HepG2 (cell line): ENCODE results near the gene SPI1. TPM values are rescaled to one million over a fixed set of nuclear protein-coding genes. Genes with fewer than 3 reads are reported as not detected.

Experiments used
- ATAC-seq: fragments of 200-7000 bp; cut with Tn5 transposase; 3 replicates; pipeline ENCODE4 v1.9.1; 2020; ENCODE audit warnings: mild to moderate bottlenecking, moderate library complexity
- BruUV-seq: library from RNA; stranded (reverse); fragments of 400-500 nt; replicated peaks from 2 replicates; lab custom pipeline; 2021; lab: Mats Ljungman, UMichigan
- CTCF ChIA-PET: fragments of 300-600 bp; formaldehyde crosslinking; extraction: SDS; loops from one replicate; lab custom pipeline; 2021; ENCODE audit warnings: low total read pairs, inconsistent platforms, low intra/inter-chr PET ratio; lab: Yijun Ruan, JAX
- POLR2A ChIA-PET: fragments of 350-600 bp; sonication (Branson Sonifier 250); formaldehyde crosslinking; loops from one replicate; lab custom pipeline; 2020; ENCODE audit warnings: antibody characterized with exemption, inconsistent platforms; lab: Yijun Ruan, JAX
- DNase-seq: peaks from one replicate; pipeline ENCODE4 v3.0.0-alpha.2; 2015; ENCODE audit warnings: low spot score
- FAIRE-seq: peaks from 3 replicates; lab custom pipeline; 2011; peaks lifted over from hg19 to GRCh38; lab: Jason Lieb, UNC
- H2AFZ ChIP-seq: one replicate; pipeline ENCODE4 v1.6.1; 2011; ENCODE audit warnings: low read length, inconsistent platforms
- H3K27ac ChIP-seq: fragments of 300-600 bp; 3 replicates; pipeline ENCODE4 v1.8.0; 2011; ENCODE audit warnings: mixed run types, mild to moderate bottlenecking, mixed read lengths, low read length, inconsistent platforms; ENCODE audit not compliant: insufficient read depth; ENCODE audit errors: extremely low read length
- H3K27me3 ChIP-seq, 2 experiments: fragments of 200-600 bp in 1 of 2; 2 replicates in 1 of 2; 3 replicates in 1 of 2; pipeline versions ENCODE4 v1.6.0 to v1.8.0; 2011; ENCODE audit warnings: low read length in 2 of 2, mild to moderate bottlenecking in 2 of 2, moderate library complexity in 2 of 2, inconsistent platforms in 1 of 2; ENCODE audit not compliant: insufficient read depth in 2 of 2, control insufficient read depth in 1 of 2
- H3K36me3 ChIP-seq, 2 experiments: fragments of 200-600 bp in 1 of 2; replicated peaks in 1 of 2; 2 replicates in 1 of 2; 3 replicates in 1 of 2; pipeline versions ENCODE4 v1.5.1 to v1.8.0; 2011; ENCODE audit warnings: low read length in 2 of 2, inconsistent platforms in 1 of 2; ENCODE audit not compliant: insufficient read depth in 2 of 2, control insufficient read depth in 1 of 2
- H3K4me1 ChIP-seq: 2 replicates; pipeline ENCODE4 v1.5.1; 2012; ENCODE audit warnings: low read length, inconsistent platforms; ENCODE audit not compliant: insufficient read depth
- H3K4me2 ChIP-seq: 2 replicates; pipeline ENCODE4 v1.6.0; 2011; ENCODE audit warnings: low read depth, low read length, inconsistent platforms
- H3K4me3 ChIP-seq, 3 experiments: fragments of 200-600 bp in 1 of 3; sonication (generic), shearing (Covaris generic) in 1 of 3; replicated peaks in 1 of 3; 2 replicates each; pipeline ENCODE4 v1.5.1; 2011 to 2016; ENCODE audit warnings: low read length in 3 of 3, inconsistent platforms in 2 of 3, low read depth in 2 of 3, mild to moderate bottlenecking in 2 of 3, control low read depth in 1 of 3, mixed read lengths in 1 of 3; ENCODE audit not compliant: insufficient read depth in 1 of 3
- H3K79me2 ChIP-seq: one replicate; pipeline ENCODE4 v1.6.1; 2011; ENCODE audit warnings: low read length, inconsistent platforms; ENCODE audit not compliant: insufficient read depth
- H3K9ac ChIP-seq: 2 replicates; pipeline ENCODE4 v1.6.0; 2011; ENCODE audit warnings: mild to moderate bottlenecking, low read depth, low read length, inconsistent platforms; ENCODE audit not compliant: insufficient read depth
- H3K9me3 ChIP-seq: 2 replicates; pipeline ENCODE4 v1.5.1; 2012; ENCODE audit warnings: mild to moderate bottlenecking, low read length
- H4K20me1 ChIP-seq: 2 replicates; pipeline ENCODE4 v1.6.0; 2011; ENCODE audit warnings: inconsistent platforms, mild to moderate bottlenecking, low read length, moderate library complexity; ENCODE audit not compliant: insufficient read depth
- ATRX ChIP-seq: sonication (generic); formaldehyde crosslinking; IDR thresholded peaks from 2 replicates; pipeline ENCODE4 v1.4.0; 2020; ENCODE audit warnings: missing genetic modification reagents, borderline replicate concordance
- EEA1 ChIP-seq: sonication (generic); formaldehyde crosslinking; IDR thresholded peaks from 2 replicates; pipeline ENCODE4 v1.5.1; 2020; ENCODE audit warnings: mild to moderate bottlenecking, missing genetic modification reagents, borderline replicate concordance
- ERF ChIP-seq: IDR thresholded peaks from 2 replicates; pipeline ENCODE4 v1.6.1; 2018; ENCODE audit warnings: missing biosample characterization, missing genetic modification reagents
- GABPB1 ChIP-seq: IDR thresholded peaks from 2 replicates; pipeline ENCODE4 v1.6.1; 2016; ENCODE audit warnings: mild to moderate bottlenecking, missing genetic modification reagents, moderate library complexity, missing compliant biosample characterization
- GTF3A ChIP-seq: sonication (generic); formaldehyde crosslinking; conservative IDR thresholded peaks from 2 replicates; pipeline ENCODE4 v1.4.0; 2020; ENCODE audit warnings: mild to moderate bottlenecking, missing genetic modification reagents
- IRF2 ChIP-seq: IDR thresholded peaks from 2 replicates; pipeline ENCODE4 v1.6.1; 2018; ENCODE audit warnings: missing genetic modification reagents, missing compliant biosample characterization
- NBN ChIP-seq: fragments of 450-650 bp; conservative IDR thresholded peaks from 2 replicates; pipeline ENCODE4 v1.6.1; 2017
- SOX6 ChIP-seq, 2 experiments: fragments of 450-650 bp in 1 of 2; sonication (generic) in 1 of 2; formaldehyde crosslinking in 1 of 2; IDR thresholded peaks; 2 replicates each; pipeline versions ENCODE4 v1.4.0 to v1.6.1; 2017 to 2020; ENCODE audit warnings: antibody characterized with exemption in 1 of 2, mild to moderate bottlenecking in 1 of 2, missing genetic modification reagents in 1 of 2
- TFDP2 ChIP-seq: sonication (generic); formaldehyde crosslinking; IDR thresholded peaks from 2 replicates; pipeline ENCODE4 v1.4.0; 2020; ENCODE audit warnings: missing genetic modification reagents
- XRCC5 ChIP-seq: fragments of 200-400 bp; formaldehyde crosslinking; optimal IDR thresholded peaks from 2 replicates; pipeline ENCODE3; 2017; ENCODE audit warnings: mild to moderate bottlenecking, low read length
- ZNF17 ChIP-seq: sonication (generic); formaldehyde crosslinking; IDR thresholded peaks from 2 replicates; pipeline ENCODE4 v1.5.0; 2020; ENCODE audit warnings: mild to moderate bottlenecking, missing genetic modification reagents
- ZNF430 ChIP-seq: sonication (generic); formaldehyde crosslinking; IDR thresholded peaks from 2 replicates; pipeline ENCODE4 v1.9.0; 2021; ENCODE audit warnings: mild to moderate bottlenecking, missing genetic modification reagents
- ZNF557 ChIP-seq: sonication (generic); formaldehyde crosslinking; IDR thresholded peaks from 2 replicates; pipeline ENCODE4 v1.4.0; 2020; ENCODE audit warnings: missing genetic modification reagents
- ZNF644 ChIP-seq: IDR thresholded peaks from 2 replicates; pipeline ENCODE4 v1.6.1; 2016; ENCODE audit warnings: low read depth
- WGBS: methylation state at CpG from one replicate; pipeline ENCODE4 v1.1.6; 2017; ENCODE audit warnings: low lambda C conversion rate; 5-methylcytosine and 5-hydroxymethylcytosine counted together
- in situ Hi-C: cut with HindIII; loops from 2 replicates; pipeline ENCODE4 v1.10.0; 2017; ENCODE audit warnings: low pct_unique_long_range_greater_than_20kb; ENCODE audit not compliant: extremely low pct_ligation_motif_present
- intact Hi-C: fragments of 100-400 bp; cut with micrococcal nuclease; formaldehyde crosslinking; loops from one replicate; pipeline ENCODE4 v1.10.0; 2022; ENCODE audit not compliant: unreplicated experiment
- polyA plus RNA-seq, 8 experiments: library from polyadenylated mRNA; depleted of rRNA in 3 of 8; stranded (reverse) in 7 of 8; unstranded in 1 of 8; fragments of >200 nt; fragmentation: Illumina TruSeq in 4 of 8; extraction: Trizol in 4 of 8; gene quantifications; 2 replicates each; pipeline versions ENCODE4 v1.2.1 to v1.2.3, GENCODE V29; 2011 to 2016; ENCODE audit warnings: low read depth in 4 of 8, missing spikeins in 1 of 8, mixed read lengths in 1 of 8; ENCODE audit not compliant: insufficient read depth in 1 of 8
- total RNA-seq, 5 experiments: library from RNA; depleted of rRNA; stranded (reverse); fragments of >200 nt; fragmentation: Illumina TruSeq; extraction: Trizol; gene quantifications; 2 replicates each; pipeline ENCODE4 v1.2.3, GENCODE V29; 2016; ENCODE audit warnings: low read depth in 1 of 5
- TF ChIP-seq, protein P1 (sequence below): sonication (generic); formaldehyde crosslinking; IDR thresholded peaks from 2 replicates; pipeline ENCODE4 v1.8.1; 2023; ENCODE audit warnings: mild to moderate bottlenecking, missing genetic modification reagents, borderline replicate concordance
- TF ChIP-seq, protein P2 (sequence below): sonication (generic); formaldehyde crosslinking; IDR thresholded peaks from 2 replicates; pipeline ENCODE4 v1.5.1; 2020; ENCODE audit warnings: mild to moderate bottlenecking, missing genetic modification reagents, moderate library complexity

SPI1 gene
- total and polyA plus RNA-seq, 2 of the 13 experiments (the other 11 are each of a cell fraction or from before 2014, with no cell fraction given) = not detected

GRCh38 chr11:47406896-47407745 lies 28.8 kb upstream of the SPI1 start:
- POLR2A ChIA-PET = interaction anchor here (0.6 to 1.9 kb wide), 6 partner anchors 9 to 47 kb away, joined by 3 to 9 read pairs (median 4); partner anchors contain the start of gene PSMC3
- Histone ChIP-seq H4K20me1 (no peaks in the 10 kb centered on the region), H3K4me2 (peak overlapping the region; percentile 94), H2AFZ (peak overlapping the region; percentile 46), H3K4me3 (peak overlapping the region; percentile 57 to 78 (median 69)), H3K79me2 (peaks cover 9% of the 10 kb centered on the region), H3K27me3 (no peaks in the 10 kb centered on the region; a peak in 1 of 5 replicates), H3K9ac (peak overlapping the region; percentile 71), H3K4me1 (peaks cover 53% of the 10 kb centered on the region), H3K9me3 (no peaks in the 10 kb centered on the region), H3K27ac (peak overlapping the region; percentile 83), H3K36me3 (no peaks in the 10 kb centered on the region; a peak in 1 of 5 replicates)
- BruUV-seq = TSS peak; percentile 93
- intact Hi-C loops = no loop called here
- CTCF ChIA-PET = interaction anchor here (2.5 kb wide), 1 partner anchor 33 kb away, joined by 35 read pairs; no protein-coding TSS in a partner anchor
- DNase-seq (no peak), ATAC-seq (no peak; the same call in 2 of the 3 replicates), FAIRE-seq (no peak)
- 54% methylated on average over 12 of the region's 12 CpGs for WGBS
- in situ Hi-C loops = loop anchor here (5.0 kb wide), 1 partner anchor 35 kb away; no protein-coding TSS in a partner anchor
- TF ChIP-seq GABPB1 (CRISPR knock-in tag) (no peak), GTF3A (CRISPR knock-in tag) (no peak), EEA1 (CRISPR knock-in tag) (no peak), XRCC5 (no peak), ZNF430 (CRISPR knock-in tag) (no peak), ERF (no peak), ZNF644 (CRISPR knock-in tag) (no peak), TFDP2 (no peak), ZNF17 (CRISPR knock-in tag) (no peak), ATRX (CRISPR knock-in tag) (no peak), NBN (no peak), SOX6 (IDR thresholded peaks at IDR 0.05) (no peak), SOX6 (CRISPR knock-in tag; IDR thresholded peaks at IDR 0.05) (no peak), IRF2 (CRISPR knock-in tag) (no peak), ZNF557 (no peak)
- TF ChIP-seq, protein P1, sequence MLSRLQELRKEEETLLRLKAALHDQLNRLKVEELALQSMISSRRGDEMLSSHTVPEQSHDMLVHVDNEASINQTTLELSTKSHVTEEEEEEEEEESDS (CRISPR knock-in tag) = no peak
- TF ChIP-seq, protein P2, sequence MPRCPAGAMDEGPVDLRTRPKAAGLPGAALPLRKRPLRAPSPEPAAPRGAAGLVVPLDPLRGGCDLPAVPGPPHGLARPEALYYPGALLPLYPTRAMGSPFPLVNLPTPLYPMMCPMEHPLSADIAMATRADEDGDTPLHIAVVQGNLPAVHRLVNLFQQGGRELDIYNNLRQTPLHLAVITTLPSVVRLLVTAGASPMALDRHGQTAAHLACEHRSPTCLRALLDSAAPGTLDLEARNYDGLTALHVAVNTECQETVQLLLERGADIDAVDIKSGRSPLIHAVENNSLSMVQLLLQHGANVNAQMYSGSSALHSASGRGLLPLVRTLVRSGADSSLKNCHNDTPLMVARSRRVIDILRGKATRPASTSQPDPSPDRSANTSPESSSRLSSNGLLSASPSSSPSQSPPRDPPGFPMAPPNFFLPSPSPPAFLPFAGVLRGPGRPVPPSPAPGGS (CRISPR knock-in tag) = no peak
